ENCODE data around the gene TNFRSF1A. TPM values are rescaled to one million over a fixed set of nuclear protein-coding genes. Genes with fewer than 3 reads are reported as not detected.

The TNFRSF1A gene
- total and polyA plus RNA-seq, 2 of the 13 experiments (the other 11 are each of a cell fraction or from before 2014, with no cell fraction given) = 41.5 to 61.2 TPM

GRCh38 chr12:6301721-6302120 is 40.2 kb downstream of the TNFRSF1A start:
- H4K20me1 ChIP-seq (ENCODE audit: insufficient read depth, low read length) = no peaks in the 10 kb centered on the region
- H3K79me2 ChIP-seq (ENCODE audit: insufficient read depth, low read length) = no peaks in the 10 kb centered on the region
- H2AFZ ChIP-seq (ENCODE audit: low read length) = no peak overlapping the region
- ATAC-seq = no peak
- no peak overlapping the region for H3K4me2 ChIP-seq (ENCODE audit: low read depth, low read length)
- H3K9ac ChIP-seq (ENCODE audit: insufficient read depth, low read depth, low read length) = no peak overlapping the region
- BruUV-seq (replicated peaks) = no TSS peak
- H3K27me3 ChIP-seq (ENCODE audit: control insufficient read depth in 1 of 2, insufficient read depth in 2 of 2, low read length in 2 of 2) = no peaks in the 10 kb centered on the region; a peak in 1 of 5 replicates
- H3K4me1 ChIP-seq (ENCODE audit: insufficient read depth, low read length) = peaks cover 58% of the 10 kb centered on the region
- H3K4me3 ChIP-seq (replicated peaks in 1 of 3; ENCODE audit: insufficient read depth in 1 of 3, low read depth in 2 of 3, low read length in 3 of 3) = no peak overlapping the region
- in situ Hi-C loops (cut with HindIII; ENCODE audit: extremely low pct_ligation_motif_present, low pct_unique_long_range_greater_than_20kb) = no loop called here
- ChIA-PET CTCF (ENCODE audit: low intra/inter-chr PET ratio, low total read pairs) (no interaction called here), POLR2A (no interaction called here)
- TF ChIP-seq ZFY (CRISPR knock-in tag; IDR thresholded peaks at IDR 0.05) (no peak), TOE1 (CRISPR knock-in tag; IDR thresholded peaks at IDR 0.05) (no peak), SETDB1 (CRISPR knock-in tag; IDR thresholded peaks at IDR 0.05; ENCODE audit: borderline replicate concordance) (no peak), ZNF557 (CRISPR knock-in tag; IDR thresholded peaks at IDR 0.05) (no peak), RFXANK (CRISPR knock-in tag; IDR thresholded peaks at IDR 0.05) (0 out of 2 replicates have a peak, but pooled peaks have one; percentile 67), KDM1A (CRISPR knock-in tag; IDR thresholded peaks at IDR 0.05) (no peak), RFX5 (IDR thresholded peaks at IDR 0.05; ENCODE audit: low read depth, low read length) (peak; percentile 91)
- TF ChIP-seq, protein P1, sequence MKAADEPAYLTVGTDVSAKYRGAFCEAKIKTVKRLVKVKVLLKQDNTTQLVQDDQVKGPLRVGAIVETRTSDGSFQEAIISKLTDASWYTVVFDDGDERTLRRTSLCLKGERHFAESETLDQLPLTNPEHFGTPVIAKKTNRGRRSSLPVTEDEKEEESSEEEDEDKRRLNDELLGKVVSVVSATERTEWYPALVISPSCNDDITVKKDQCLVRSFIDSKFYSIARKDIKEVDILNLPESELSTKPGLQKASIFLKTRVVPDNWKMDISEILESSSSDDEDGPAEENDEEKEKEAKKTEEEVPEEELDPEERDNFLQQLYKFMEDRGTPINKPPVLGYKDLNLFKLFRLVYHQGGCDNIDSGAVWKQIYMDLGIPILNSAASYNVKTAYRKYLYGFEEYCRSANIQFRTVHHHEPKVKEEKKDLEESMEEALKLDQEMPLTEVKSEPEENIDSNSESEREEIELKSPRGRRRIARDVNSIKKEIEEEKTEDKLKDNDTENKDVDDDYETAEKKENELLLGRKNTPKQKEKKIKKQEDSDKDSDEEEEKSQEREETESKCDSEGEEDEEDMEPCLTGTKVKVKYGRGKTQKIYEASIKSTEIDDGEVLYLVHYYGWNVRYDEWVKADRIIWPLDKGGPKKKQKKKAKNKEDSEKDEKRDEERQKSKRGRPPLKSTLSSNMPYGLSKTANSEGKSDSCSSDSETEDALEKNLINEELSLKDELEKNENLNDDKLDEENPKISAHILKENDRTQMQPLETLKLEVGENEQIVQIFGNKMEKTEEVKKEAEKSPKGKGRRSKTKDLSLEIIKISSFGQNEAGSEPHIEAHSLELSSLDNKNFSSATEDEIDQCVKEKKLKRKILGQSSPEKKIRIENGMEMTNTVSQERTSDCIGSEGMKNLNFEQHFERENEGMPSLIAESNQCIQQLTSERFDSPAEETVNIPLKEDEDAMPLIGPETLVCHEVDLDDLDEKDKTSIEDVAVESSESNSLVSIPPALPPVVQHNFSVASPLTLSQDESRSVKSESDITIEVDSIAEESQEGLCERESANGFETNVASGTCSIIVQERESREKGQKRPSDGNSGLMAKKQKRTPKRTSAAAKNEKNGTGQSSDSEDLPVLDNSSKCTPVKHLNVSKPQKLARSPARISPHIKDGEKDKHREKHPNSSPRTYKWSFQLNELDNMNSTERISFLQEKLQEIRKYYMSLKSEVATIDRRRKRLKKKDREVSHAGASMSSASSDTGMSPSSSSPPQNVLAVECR (CRISPR knock-in tag; IDR thresholded peaks at IDR 0.05; ENCODE audit: borderline replicate concordance) = no peak
- TF ChIP-seq, protein P2, sequence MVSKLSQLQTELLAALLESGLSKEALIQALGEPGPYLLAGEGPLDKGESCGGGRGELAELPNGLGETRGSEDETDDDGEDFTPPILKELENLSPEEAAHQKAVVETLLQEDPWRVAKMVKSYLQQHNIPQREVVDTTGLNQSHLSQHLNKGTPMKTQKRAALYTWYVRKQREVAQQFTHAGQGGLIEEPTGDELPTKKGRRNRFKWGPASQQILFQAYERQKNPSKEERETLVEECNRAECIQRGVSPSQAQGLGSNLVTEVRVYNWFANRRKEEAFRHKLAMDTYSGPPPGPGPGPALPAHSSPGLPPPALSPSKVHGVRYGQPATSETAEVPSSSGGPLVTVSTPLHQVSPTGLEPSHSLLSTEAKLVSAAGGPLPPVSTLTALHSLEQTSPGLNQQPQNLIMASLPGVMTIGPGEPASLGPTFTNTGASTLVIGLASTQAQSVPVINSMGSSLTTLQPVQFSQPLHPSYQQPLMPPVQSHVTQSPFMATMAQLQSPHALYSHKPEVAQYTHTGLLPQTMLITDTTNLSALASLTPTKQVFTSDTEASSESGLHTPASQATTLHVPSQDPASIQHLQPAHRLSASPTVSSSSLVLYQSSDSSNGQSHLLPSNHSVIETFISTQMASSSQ (IDR thresholded peaks at IDR 0.05; ENCODE audit: low read depth) = no peak
- TF ChIP-seq, protein P2 (CRISPR knock-in tag; IDR thresholded peaks at IDR 0.05; ENCODE audit: borderline replicate concordance) = no peak
- WGBS (ENCODE audit: low lambda C conversion rate) = 65% methylated on average over 7 of the region's 7 CpGs
- no peaks in the 10 kb centered on the region for H3K36me3 ChIP-seq (replicated peaks in 1 of 2; ENCODE audit: control insufficient read depth in 1 of 2, insufficient read depth in 2 of 2, low read length in 2 of 2)
- FAIRE-seq = no peak
- H3K9me3 ChIP-seq (ENCODE audit: low read length) = no peaks in the 10 kb centered on the region
- DNase-seq (ENCODE audit: low spot score) = no peak
- intact Hi-C loops (cut with micrococcal nuclease; ENCODE audit: unreplicated experiment) = no loop called here
- H3K27ac ChIP-seq (ENCODE audit: extremely low read length, insufficient read depth, low read length) = no peak overlapping the region
